Right cardiac atrium (tissue), 5 donors: ENCODE measurements around the gene ST7L. TPM values are rescaled to one million over a fixed set of nuclear protein-coding genes. Genes with fewer than 3 reads are reported as not detected.
"Not testable (repeated sequence)": the region's sequence is repeated elsewhere in the genome, so short reads cannot be mapped to it uniquely, and the experiment has no call there.

Experiments
- ATAC-seq, 2 donors: fragments of 200-7000 bp; cut with Tn5 transposase; one replicate each; pipeline versions ENCODE4 v1.8.0 to v1.9.1; 2020; ENCODE audit warnings: moderate library complexity in 2 of 2, mild to moderate bottlenecking in 1 of 2
- DNase-seq, 3 donors: peaks; one replicate each; pipeline ENCODE4 v3.0.0-alpha.2; 2020
- H3K27ac ChIP-seq: one replicate; pipeline ENCODE4 v1.5.1; 2013; ENCODE audit warnings: mild to moderate bottlenecking, low read length, control low read depth, moderate library complexity
- H3K27me3 ChIP-seq: one replicate; pipeline ENCODE4 v1.6.1; 2013; ENCODE audit not compliant: control insufficient read depth, insufficient read depth
- H3K4me1 ChIP-seq: one replicate; pipeline ENCODE4 v1.6.1; 2013; ENCODE audit warnings: low read length; ENCODE audit not compliant: control insufficient read depth, insufficient read depth
- H3K4me3 ChIP-seq: one replicate; pipeline ENCODE4 v1.5.1; 2013; ENCODE audit warnings: low read length, control low read depth
- H3K9me3 ChIP-seq: one replicate; pipeline ENCODE4 v1.6.1; 2013; ENCODE audit warnings: low read length; ENCODE audit not compliant: control insufficient read depth
- WGBS: extraction: QIAGEN DNeasy Blood & Tissue Kit; methylation state at CpG from one replicate; pipeline ENCODE4 v1.1.7; 2013; 5-methylcytosine and 5-hydroxymethylcytosine counted together
- intact Hi-C, 4 donors: fragments of 100-400 bp; cut with DNase I; formaldehyde crosslinking; loops; one replicate each; pipeline versions ENCODE4 v1.11.0 to v1.14.0; 2022 to 2023
- polyA plus RNA-seq: library from polyadenylated mRNA; stranded (reverse); fragments of 200-250 nt; gene quantifications from one replicate; pipeline ENCODE4 v1.2.3, GENCODE V29; 2013
- total RNA-seq, 4 donors: library from RNA; stranded (reverse); fragmentation: NEBNext Ultra II Directional; extraction: Animal tissue kit (Norgen Biotek cat#: 25700); gene quantifications; one replicate each; pipeline ENCODE4 v1.2.1, GENCODE V29; 2021
- donor health status: healthy with polysubstance abuse.
- donor health status: DM: no; HTN: yes; CAD: no.
- donor health status: DM: no; HTN: no; CAD: no.
- donor health status: DM: no; HTN: yes; CAD: no; lungs with severe emphysema.
- donor health status: DM: yes; HTN: yes; CAD: no.

Gene ST7L
- total and polyA plus RNA-seq, 5 donors = 7.2 to 18.9 (median 15.9) TPM

DNA sequence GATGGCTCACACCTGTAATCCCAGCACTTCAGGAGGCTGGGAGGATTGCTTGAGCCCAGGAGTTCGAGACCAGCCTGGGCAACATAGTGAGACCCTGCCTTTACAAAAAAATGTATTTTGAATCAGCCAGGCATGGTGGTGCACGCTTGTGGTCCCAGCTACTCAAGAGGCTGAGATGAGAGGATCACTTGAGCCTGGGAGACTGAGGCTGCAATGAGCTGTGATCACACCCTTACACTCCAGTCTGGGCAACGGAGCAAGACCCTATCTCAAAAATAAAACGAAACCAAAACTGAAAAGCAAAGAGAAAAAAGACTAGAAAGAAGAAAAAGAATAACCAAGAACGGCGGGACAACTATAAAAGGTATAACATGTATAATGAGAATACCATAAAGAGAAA lies 125.6 kb downstream of the ST7L start:
- no peak overlapping the region for H3K27ac ChIP-seq
- H3K4me3 ChIP-seq = no peak overlapping the region
- intact Hi-C loops = no loop called here
- ATAC-seq (no peak), DNase-seq (no peak)
- no peaks in the 10 kb centered on the region for H3K9me3 ChIP-seq
- no peaks in the 10 kb centered on the region for H3K27me3 ChIP-seq
- H3K4me1 ChIP-seq = no peaks in the 10 kb centered on the region
- WGBS = 82% methylated on average over 6 of the region's 6 CpGs

DNA sequence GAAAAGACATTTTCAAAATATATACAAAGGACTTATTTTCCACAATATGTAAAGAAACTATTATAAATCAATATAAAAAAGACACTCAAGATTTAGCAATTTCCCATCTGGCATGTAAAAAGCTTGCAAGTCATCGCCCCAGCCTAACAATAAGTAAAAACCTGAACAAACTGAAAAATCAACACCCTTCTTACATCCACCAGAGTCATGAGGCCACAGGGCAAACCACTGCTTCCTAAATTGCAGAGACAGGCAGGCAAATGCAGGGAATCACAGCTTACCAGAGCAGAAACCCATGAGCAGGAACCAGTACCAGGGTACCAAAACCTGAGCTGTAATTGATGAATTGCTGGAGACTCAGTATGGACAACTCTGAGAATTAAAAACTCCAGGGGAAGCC lies 126.9 kb downstream of the ST7L start:
- intact Hi-C loops = no loop called here
- no peaks in the 10 kb centered on the region for H3K27me3 ChIP-seq
- 90% methylated on average over 1 of the region's 1 CpG for WGBS
- no peaks in the 10 kb centered on the region for H3K9me3 ChIP-seq
- H3K4me1 ChIP-seq = no peaks in the 10 kb centered on the region
- no peak overlapping the region for H3K4me3 ChIP-seq
- H3K27ac ChIP-seq = no peak overlapping the region
- DNase-seq (no peak), ATAC-seq (no peak)

DNA sequence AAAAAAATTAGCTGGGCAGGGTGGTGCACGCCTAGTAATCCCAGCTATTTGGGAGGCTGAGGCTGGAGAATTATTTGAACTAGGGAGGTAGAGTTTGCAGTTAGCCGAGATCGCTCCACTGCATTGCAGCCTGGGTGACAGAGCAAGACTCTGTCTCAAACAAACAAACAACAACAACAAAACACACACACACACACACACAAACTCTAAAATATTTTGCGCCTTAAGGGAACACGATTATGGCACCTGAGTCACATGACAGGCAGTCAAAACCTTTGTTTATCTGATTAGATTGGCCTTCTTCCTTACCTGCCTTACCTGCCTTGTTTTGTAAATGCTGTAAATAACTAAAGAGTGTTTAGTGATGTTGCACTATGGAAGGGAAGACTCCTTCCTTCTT lies 130.8 kb downstream of the ST7L start:
- intact Hi-C loops = no loop called here
- H3K9me3 ChIP-seq = no peaks in the 10 kb centered on the region
- DNase-seq (no peak), ATAC-seq (no peak)
- 96% methylated on average over 5 of the region's 5 CpGs for WGBS
- H3K27ac ChIP-seq = no peak overlapping the region
- no peaks in the 10 kb centered on the region for H3K27me3 ChIP-seq
- no peak overlapping the region for H3K4me3 ChIP-seq
- no peaks in the 10 kb centered on the region for H3K4me1 ChIP-seq

DNA sequence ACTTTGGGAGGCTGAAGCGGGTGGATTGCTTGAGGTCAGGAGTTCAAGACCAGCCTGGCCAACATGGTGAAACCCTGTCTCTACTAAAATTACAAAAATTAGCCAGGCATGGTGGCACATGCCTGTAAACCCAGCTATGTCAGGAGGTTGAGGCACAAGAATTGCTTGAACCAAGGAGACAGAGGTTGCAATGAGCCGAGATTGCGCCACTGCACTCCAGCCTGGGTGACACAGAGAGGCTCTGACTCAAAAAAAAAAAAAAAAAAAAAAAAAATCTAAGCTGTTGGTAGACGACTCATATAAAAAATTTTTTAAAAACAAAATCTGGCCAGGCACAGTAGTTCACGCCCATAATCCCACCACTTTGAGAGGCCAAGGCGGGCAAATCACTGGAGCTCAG lies 131.3 kb downstream of the ST7L start:
- WGBS = 82% methylated on average over 6 of the region's 6 CpGs
- intact Hi-C loops, H3K9me3 ChIP-seq, H3K4me1 ChIP-seq, H3K4me3 ChIP-seq, H3K27me3 ChIP-seq, ATAC-seq, DNase-seq, H3K27ac ChIP-seq: not testable (repeated sequence)

DNA sequence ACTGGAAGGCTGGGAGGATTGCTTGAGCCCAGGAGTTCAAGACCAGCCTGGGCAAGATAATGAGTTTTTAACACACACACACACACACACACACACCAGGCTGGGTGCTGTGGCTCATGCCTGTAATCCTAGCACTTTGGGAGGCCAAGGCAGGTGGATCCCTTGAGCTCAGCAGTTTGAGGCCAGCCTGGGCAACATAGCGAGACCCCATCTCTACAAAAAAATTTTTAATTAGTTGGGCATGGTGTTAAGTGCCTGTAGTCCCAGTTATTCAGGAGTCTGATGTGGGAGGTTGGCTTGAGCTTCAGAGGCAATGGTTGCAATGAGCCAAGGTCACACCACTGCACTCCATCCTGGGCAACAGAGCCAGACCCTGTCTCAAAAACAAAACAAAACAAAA lies 132.9 kb downstream of the ST7L start:
- intact Hi-C loops, ATAC-seq, H3K9me3 ChIP-seq, H3K4me1 ChIP-seq, H3K27ac ChIP-seq, H3K27me3 ChIP-seq, DNase-seq, H3K4me3 ChIP-seq: not testable (repeated sequence)
- WGBS = 93% methylated on average over 1 of the region's 1 CpG

DNA sequence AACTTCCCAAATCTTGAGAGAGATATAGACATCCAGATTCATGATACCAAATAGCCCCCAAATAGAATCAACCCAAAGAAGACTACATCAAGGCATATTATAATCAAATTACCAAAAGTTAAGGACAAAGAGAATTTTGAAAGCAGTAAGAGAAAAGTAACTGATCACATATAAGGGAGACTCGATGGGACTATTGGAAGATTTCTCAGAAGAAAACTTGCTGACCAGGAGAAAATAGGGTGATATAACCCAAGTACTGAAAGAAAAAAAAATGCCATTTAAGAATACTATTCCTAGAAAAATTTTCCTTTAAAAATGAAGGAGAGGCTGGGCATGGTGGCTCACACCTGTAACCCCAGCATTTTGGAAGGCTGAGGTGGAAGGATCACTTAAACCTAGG lies 140.6 kb downstream of the ST7L start:
- Histone ChIP-seq H3K9me3 (peaks cover 2% of the 10 kb centered on the region), H3K4me1 (no peaks in the 10 kb centered on the region), H3K27me3 (no peaks in the 10 kb centered on the region), H3K4me3 (no peak overlapping the region), H3K27ac (no peak overlapping the region)
- 94% methylated on average over 1 of the region's 1 CpG for WGBS
- ATAC-seq (no peak), DNase-seq (no peak)
- intact Hi-C loops = no loop called here

DNA sequence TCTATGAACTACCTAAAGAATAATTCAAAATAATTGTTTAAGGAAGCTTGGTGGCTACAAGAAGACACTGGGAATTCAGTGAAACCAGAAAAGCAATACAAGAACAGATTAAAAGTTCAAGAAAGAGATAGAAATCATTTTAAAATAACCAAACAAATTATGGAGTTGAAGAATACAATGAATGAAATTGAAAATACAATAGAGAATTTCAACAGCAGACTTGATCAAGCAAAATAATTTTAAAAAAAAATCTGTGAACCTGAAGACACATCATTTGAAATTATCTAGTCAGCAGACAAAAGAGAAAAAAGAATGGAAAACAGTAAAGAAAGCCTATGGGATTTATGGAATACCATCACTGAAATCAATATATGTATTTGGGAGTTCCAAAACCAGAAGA lies 141.4 kb downstream of the ST7L start:
- Histone ChIP-seq H3K4me1 (no peaks in the 10 kb centered on the region), H3K27me3 (no peaks in the 10 kb centered on the region), H3K27ac (no peak overlapping the region), H3K4me3 (no peak overlapping the region), H3K9me3 (peaks cover 2% of the 10 kb centered on the region)
- intact Hi-C loops = no loop called here
- DNase-seq = no peak
- no peak for ATAC-seq

Other genes starting within 250 kb of the ST7L start
- gene CTTNBP2NL, start 222.9 kb downstream of the ST7L start, total RNA-seq = 10 to 100 TPM; 16.2 to 24.9 (median 16.8) TPM
- 5.1 TPM for gene CTTNBP2NL, start 222.9 kb downstream of the ST7L start, polyA plus RNA-seq
- 10 to 100 TPM in 3 of 4 donors, 1 to 10 TPM in 1; 7.1 to 14.1 (median 11.9) TPM for gene WNT2B, start 110.2 kb downstream of the ST7L start, total RNA-seq
- gene WNT2B, start 110.2 kb downstream of the ST7L start, polyA plus RNA-seq = 3.5 TPM
- 10 to 100 TPM; 30.2 to 53.4 (median 43.4) TPM for gene CAPZA1, start 691 bp upstream of the ST7L start, total RNA-seq
- gene CAPZA1, start 691 bp upstream of the ST7L start, polyA plus RNA-seq = 22.3 TPM
- gene MOV10, start 55.5 kb upstream of the ST7L start, total RNA-seq = 10 to 100 TPM; 14.1 to 20.3 (median 18.3) TPM
- gene MOV10, start 55.5 kb upstream of the ST7L start, polyA plus RNA-seq = 19.4 TPM
- 100 to 1,000 TPM; 169 to 222 (median 209) TPM for gene RHOC, start 88.0 kb upstream of the ST7L start, total RNA-seq
- 262 TPM for gene RHOC, start 88.0 kb upstream of the ST7L start, polyA plus RNA-seq
- 1 to 10 TPM; 5.5 to 9.0 (median 6.3) TPM for gene PPM1J, start 96.2 kb upstream of the ST7L start, total RNA-seq
- 6.4 TPM for gene PPM1J, start 96.2 kb upstream of the ST7L start, polyA plus RNA-seq